CD4-positive, alpha-beta T cell (primary cell): ENCODE results near the gene SMOC2. TPM values are rescaled to one million over a fixed set of nuclear protein-coding genes. Genes with fewer than 3 reads are reported as not detected.

Experiments
- ATAC-seq: fragments of 200-7000 bp; cut with Tn5 transposase; one replicate; pipeline ENCODE4 v1.10.0; 2022; ENCODE audit warnings: mild to moderate bottlenecking; ENCODE audit not compliant: poor library complexity
- CTCF ChIA-PET: fragments of 350-600 bp; sonication (Branson Sonifier 250); formaldehyde crosslinking; loops from one replicate; lab custom pipeline; 2021; ENCODE audit warnings: antibody characterized with exemption, inconsistent platforms; lab: Charles Lee
- POLR2A ChIA-PET: fragments of 350-600 bp; sonication (Branson Sonifier 250); formaldehyde crosslinking; loops from one replicate; lab custom pipeline; 2021; ENCODE audit warnings: antibody characterized with exemption, inconsistent platforms; lab: Charles Lee
- DNase-seq, 14 experiments: peaks; one replicate each; pipeline ENCODE4 v3.0.0-alpha.2; 2013 to 2020; ENCODE audit warnings: mixed read lengths in 2 of 14
- H3K27ac ChIP-seq, 2 donors: one replicate each; pipeline versions ENCODE4 v1.5.1 to v1.7.0; 2013; ENCODE audit warnings: low read length in 2 of 2, low read depth in 1 of 2, mild to moderate bottlenecking in 1 of 2
- H3K27me3 ChIP-seq, 2 experiments: 1 replicate in 1 of 2; 2 replicates in 1 of 2; pipeline versions ENCODE4 v1.6.1 to v1.7.0; 2013; ENCODE audit warnings: low read length in 2 of 2, control low read depth in 1 of 2, mild to moderate bottlenecking in 1 of 2, moderate library complexity in 1 of 2; ENCODE audit not compliant: insufficient read depth in 2 of 2, control insufficient read depth in 1 of 2
- H3K36me3 ChIP-seq: one replicate; pipeline ENCODE4 v1.6.1; 2013; ENCODE audit warnings: low read length, control low read depth; ENCODE audit not compliant: insufficient read depth
- H3K4me1 ChIP-seq: one replicate; pipeline ENCODE4 v1.6.1; 2013; ENCODE audit warnings: low read length, control low read depth; ENCODE audit not compliant: insufficient read depth
- H3K4me3 ChIP-seq: one replicate; pipeline ENCODE4 v1.5.1; 2013; ENCODE audit warnings: mild to moderate bottlenecking, low read length, moderate library complexity
- H3K9me3 ChIP-seq, 2 experiments: 1 replicate in 1 of 2; 2 replicates in 1 of 2; pipeline versions ENCODE4 v1.6.1 to v1.7.0; 2013; ENCODE audit warnings: low read length in 2 of 2, mild to moderate bottlenecking in 2 of 2, control low read depth in 1 of 2, moderate library complexity in 1 of 2; ENCODE audit not compliant: control insufficient read depth in 1 of 2, insufficient read depth in 1 of 2
- H3K27ac Mint-ChIP-seq: one replicate; pipeline ENCODE4 v1.8.0; 2020; ENCODE audit warnings: mixed read lengths
- H3K27me3 Mint-ChIP-seq: one replicate; pipeline ENCODE4 v1.8.0; 2021; ENCODE audit warnings: mixed read lengths
- H3K36me3 Mint-ChIP-seq: one replicate; pipeline ENCODE4 v1.8.0; 2021; ENCODE audit warnings: low read depth, mixed read lengths
- H3K4me1 Mint-ChIP-seq: one replicate; pipeline ENCODE4 v1.8.0; 2021; ENCODE audit warnings: low read depth, mixed read lengths
- H3K4me3 Mint-ChIP-seq: one replicate; pipeline ENCODE4 v1.8.0; 2020; ENCODE audit warnings: mild to moderate bottlenecking, mixed read lengths
- H3K9me3 Mint-ChIP-seq: one replicate; pipeline ENCODE4 v1.8.0; 2020; ENCODE audit warnings: mixed read lengths
- CTCF ChIP-seq: fragments of 200-600 bp; IDR thresholded peaks from one replicate; pipeline ENCODE4 v1.8.0; 2022; ENCODE audit warnings: antibody characterized with exemption, mild to moderate bottlenecking
- intact Hi-C, 2 experiments: fragments of 100-400 bp; cut with DNase I in 1 of 2; cut with micrococcal nuclease in 1 of 2; formaldehyde crosslinking; loops; one replicate each; pipeline versions ENCODE4 v1.15.1 to v1.9.0; 2023 to 2025; cut with DNase I, micrococcal nuclease
- total RNA-seq, 174 experiments: library from RNA in 2 of 174; stranded (reverse) in 2 of 174; gene quantifications; one replicate each; pipeline ENCODE4 v1.2.3 and lab custom pipeline; 2021 to 2026

SMOC2 gene
- total RNA-seq, 2 experiments from 2014 or later: not detected

GRCh38 chr6:168650671-168651111 is 209.7 kb downstream of the SMOC2 start:
- H3K27ac Mint-ChIP-seq: no peak overlapping the region
- ATAC-seq (no peak), DNase-seq (no peak)
- H3K4me3 ChIP-seq: no peak overlapping the region
- no peaks in the 10 kb centered on the region for H3K9me3 Mint-ChIP-seq
- H3K4me1 ChIP-seq: no peaks in the 10 kb centered on the region
- CTCF ChIA-PET: no interaction called here
- no peak overlapping the region for H3K27ac ChIP-seq
- no peaks in the 10 kb centered on the region for H3K36me3 ChIP-seq
- no peak overlapping the region for H3K4me3 Mint-ChIP-seq
- intact Hi-C loops: no loop called here
- POLR2A ChIA-PET: no interaction called here
- no peaks in the 10 kb centered on the region for H3K36me3 Mint-ChIP-seq
- H3K4me1 Mint-ChIP-seq: no peaks in the 10 kb centered on the region
- no peak for TF ChIP-seq CTCF
- H3K27me3 ChIP-seq: peaks cover 0 to 3% of the 10 kb centered on the region in 2 experiments
- H3K9me3 ChIP-seq: peaks cover 0 to 21% of the 10 kb centered on the region in 2 experiments
- peaks cover 7% of the 10 kb centered on the region for H3K27me3 Mint-ChIP-seq

GRCh38 chr6:168655462-168656152 is 214.6 kb downstream of the SMOC2 start:
- peaks cover 0 to 27% of the 10 kb centered on the region in 2 experiments for H3K9me3 ChIP-seq
- H3K27ac Mint-ChIP-seq: no peak overlapping the region
- POLR2A ChIA-PET: no interaction called here

DNA sequence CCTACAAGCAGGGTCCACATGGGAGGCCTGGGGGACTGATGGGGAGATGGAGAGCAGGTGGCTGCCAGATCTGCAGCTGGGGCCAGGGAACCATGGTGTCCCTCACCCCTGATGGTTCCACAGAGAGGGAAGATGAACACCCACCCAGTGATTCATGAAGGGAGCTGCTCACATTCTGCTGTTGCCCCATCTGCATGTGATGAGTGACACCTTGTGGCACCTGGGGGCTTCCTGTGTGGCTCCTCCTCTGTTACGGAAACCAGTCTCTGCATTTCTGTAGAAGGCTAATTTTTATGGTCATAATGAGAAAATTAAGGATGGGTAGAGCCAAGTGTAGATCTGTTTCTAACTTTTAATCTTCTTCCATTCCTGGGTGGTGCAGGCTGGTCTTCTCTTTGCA is 217.1 kb downstream of the SMOC2 start:
- Mint-ChIP-seq H3K27me3 (peaks cover 18% of the 10 kb centered on the region), H3K9me3 (peaks cover 14% of the 10 kb centered on the region), H3K4me3 (no peak overlapping the region), H3K27ac (no peak overlapping the region), H3K4me1 (no peaks in the 10 kb centered on the region), H3K36me3 (no peaks in the 10 kb centered on the region)
- no peak for TF ChIP-seq CTCF
- intact Hi-C loops: no loop called here
- DNase-seq (peak in 2 of 14 experiments; percentile 6 to 12), ATAC-seq (no peak)
- Histone ChIP-seq H3K4me1 (no peaks in the 10 kb centered on the region), H3K27me3 (peaks cover 0 to 2% of the 10 kb centered on the region in 2 experiments), H3K36me3 (no peaks in the 10 kb centered on the region), H3K27ac (no peak overlapping the region), H3K4me3 (no peak overlapping the region), H3K9me3 (peaks cover 0 to 26% of the 10 kb centered on the region in 2 experiments)
- CTCF ChIA-PET: no interaction called here
- POLR2A ChIA-PET: no interaction called here

More at GRCh38 chr6:168655462-168656152, 214.6 kb downstream of the SMOC2 start:
- Histone ChIP-seq H3K4me1 (no peaks in the 10 kb centered on the region), H3K4me3 (no peak overlapping the region), H3K36me3 (no peaks in the 10 kb centered on the region), H3K27me3 (no peaks in the 10 kb centered on the region), H3K27ac (no peak overlapping the region)
- H3K36me3 Mint-ChIP-seq: no peaks in the 10 kb centered on the region
- intact Hi-C loops: no loop called here
- CTCF ChIA-PET: no interaction called here
- no peak overlapping the region for H3K4me3 Mint-ChIP-seq
- DNase-seq (no peak), ATAC-seq (no peak)
- peaks cover 14% of the 10 kb centered on the region for H3K9me3 Mint-ChIP-seq
- no peaks in the 10 kb centered on the region for H3K4me1 Mint-ChIP-seq
- peaks cover 4% of the 10 kb centered on the region for H3K27me3 Mint-ChIP-seq
- no peak for TF ChIP-seq CTCF
